ENCODE measurements around the gene GALNT9. TPM values are rescaled to one million over a fixed set of nuclear protein-coding genes. Genes with fewer than 3 reads are reported as not detected.

GALNT9 gene
- polyA plus RNA-seq, 3 donors: not detected

GRCh38 chr12:132323171-132324010, 6.0 kb downstream of the GALNT9 start:
- Mint-ChIP-seq H3K36me3 (no peaks in the 10 kb centered on the region), H3K27ac (peak overlapping the region in 1 of 7 donors; percentile 10), H3K4me3 (peak overlapping the region; percentile 34 to 77), H3K4me1 (peaks cover 10% of the 10 kb centered on the region), H3K27me3 (ENCODE audit: low read depth in 3 of 3) (peaks cover 38 to 50% (median 39%) of the 10 kb centered on the region in 3 donors), H3K9me3 (peaks cover 0 to 5% (median 0%) of the 10 kb centered on the region in 7 donors)
- peaks cover 0 to 26% of the 10 kb centered on the region in 2 donors for H3K27me3 ChIP-seq (ENCODE audit: control insufficient read depth in 2 of 2, insufficient read depth in 2 of 2, low read length in 2 of 2)
- H3K36me3 ChIP-seq (replicated peaks in 1 of 2; ENCODE audit: control insufficient read depth in 1 of 2, insufficient read depth in 2 of 2, low read length in 2 of 2): no peaks in the 10 kb centered on the region
- no peak overlapping the region for H3K9ac ChIP-seq (ENCODE audit: insufficient read depth, low read length, poor library complexity, severe bottlenecking)
- H3K4me3 ChIP-seq (replicated peaks in 1 of 3; ENCODE audit: low read depth in 2 of 3, low read length in 3 of 3): peak overlapping the region in 2 of 3 experiments; percentile 6 to 30
- H3K4me2 ChIP-seq (replicated peaks; ENCODE audit: extremely low read depth, low read length, poor library complexity, severe bottlenecking): peak overlapping the region; percentile 19
- peaks cover 0 to 4% of the 10 kb centered on the region in 2 donors for H3K9me3 ChIP-seq (replicated peaks in 1 of 2; ENCODE audit: control insufficient read depth in 1 of 2, insufficient read depth in 1 of 2, low read length in 2 of 2)
- H3K4me1 ChIP-seq (ENCODE audit: control insufficient read depth in 1 of 2, insufficient read depth in 2 of 2, low read length in 2 of 2): no peaks in the 10 kb centered on the region
- H3K27ac ChIP-seq (ENCODE audit: low read depth in 1 of 2, low read length in 2 of 2): no peak overlapping the region
- TF ChIP-seq CTCF (IDR thresholded peaks at IDR 0.05): no peak
- WGBS (ENCODE audit: insufficient coverage): 47% methylated on average over 28 of the region's 44 CpGs
- intact Hi-C loops (cut with micrococcal nuclease): no loop called here
- no peak for DNase-seq
- no peaks in the 10 kb centered on the region for H4K20me1 ChIP-seq (ENCODE audit: insufficient read depth, low read length)
- H2AFZ ChIP-seq (ENCODE audit: insufficient read depth, low read depth, low read length, poor library complexity, severe bottlenecking): no peak overlapping the region
- H3K79me2 ChIP-seq (ENCODE audit: insufficient read depth, low read length): no peaks in the 10 kb centered on the region

GRCh38 chr12:132322206-132323132, 6.9 kb downstream of the GALNT9 start:
- intact Hi-C loops (cut with micrococcal nuclease): no loop called here
- no peaks in the 10 kb centered on the region for H3K79me2 ChIP-seq (ENCODE audit: insufficient read depth, low read length)
- no peaks in the 10 kb centered on the region for H3K36me3 ChIP-seq (replicated peaks in 1 of 2; ENCODE audit: control insufficient read depth in 1 of 2, insufficient read depth in 2 of 2, low read length in 2 of 2)
- Mint-ChIP-seq H3K27me3 (ENCODE audit: low read depth in 3 of 3) (peaks cover 29 to 40% (median 31%) of the 10 kb centered on the region in 3 donors), H3K36me3 (no peaks in the 10 kb centered on the region), H3K27ac (no peak overlapping the region), H3K4me3 (peak overlapping the region in 1 of 2 donors; percentile 18), H3K4me1 (peaks cover 9% of the 10 kb centered on the region), H3K9me3 (peaks cover 0 to 5% (median 0%) of the 10 kb centered on the region in 7 donors)
- H3K27ac ChIP-seq (ENCODE audit: low read depth in 1 of 2, low read length in 2 of 2): no peak overlapping the region
- H4K20me1 ChIP-seq (ENCODE audit: insufficient read depth, low read length): no peaks in the 10 kb centered on the region
- H3K4me1 ChIP-seq (ENCODE audit: control insufficient read depth in 1 of 2, insufficient read depth in 2 of 2, low read length in 2 of 2): no peaks in the 10 kb centered on the region
- 61% methylated on average over 32 of the region's 43 CpGs for WGBS (ENCODE audit: insufficient coverage)
- H3K4me3 ChIP-seq (replicated peaks in 1 of 3; ENCODE audit: low read depth in 2 of 3, low read length in 3 of 3): no peak overlapping the region
- no peak overlapping the region for H3K4me2 ChIP-seq (replicated peaks; ENCODE audit: extremely low read depth, low read length, poor library complexity, severe bottlenecking)
- no peak overlapping the region for H2AFZ ChIP-seq (ENCODE audit: insufficient read depth, low read depth, low read length, poor library complexity, severe bottlenecking)
- DNase-seq: no peak
- H3K27me3 ChIP-seq (ENCODE audit: control insufficient read depth in 2 of 2, insufficient read depth in 2 of 2, low read length in 2 of 2): peaks cover 0 to 16% of the 10 kb centered on the region in 2 donors
- H3K9ac ChIP-seq (ENCODE audit: insufficient read depth, low read length, poor library complexity, severe bottlenecking): no peak overlapping the region
- no peaks in the 10 kb centered on the region for H3K9me3 ChIP-seq (replicated peaks in 1 of 2; ENCODE audit: control insufficient read depth in 1 of 2, insufficient read depth in 1 of 2, low read length in 2 of 2)
- no peak for TF ChIP-seq CTCF (IDR thresholded peaks at IDR 0.05)
